HG03066 (cell line): ENCODE measurements around the gene VEGFA.
A peak's percentile ranks its signal among the peaks of the same experiment; 100 is the strongest.

Experiments used
- ATAC-seq: cut with Tn5 transposase; IDR thresholded peaks from one replicate; pipeline ENCODE4 v1.9.1; 2021; ENCODE audit warnings: low read depth; ENCODE audit not compliant: unreplicated experiment

Gene VEGFA

DNA sequence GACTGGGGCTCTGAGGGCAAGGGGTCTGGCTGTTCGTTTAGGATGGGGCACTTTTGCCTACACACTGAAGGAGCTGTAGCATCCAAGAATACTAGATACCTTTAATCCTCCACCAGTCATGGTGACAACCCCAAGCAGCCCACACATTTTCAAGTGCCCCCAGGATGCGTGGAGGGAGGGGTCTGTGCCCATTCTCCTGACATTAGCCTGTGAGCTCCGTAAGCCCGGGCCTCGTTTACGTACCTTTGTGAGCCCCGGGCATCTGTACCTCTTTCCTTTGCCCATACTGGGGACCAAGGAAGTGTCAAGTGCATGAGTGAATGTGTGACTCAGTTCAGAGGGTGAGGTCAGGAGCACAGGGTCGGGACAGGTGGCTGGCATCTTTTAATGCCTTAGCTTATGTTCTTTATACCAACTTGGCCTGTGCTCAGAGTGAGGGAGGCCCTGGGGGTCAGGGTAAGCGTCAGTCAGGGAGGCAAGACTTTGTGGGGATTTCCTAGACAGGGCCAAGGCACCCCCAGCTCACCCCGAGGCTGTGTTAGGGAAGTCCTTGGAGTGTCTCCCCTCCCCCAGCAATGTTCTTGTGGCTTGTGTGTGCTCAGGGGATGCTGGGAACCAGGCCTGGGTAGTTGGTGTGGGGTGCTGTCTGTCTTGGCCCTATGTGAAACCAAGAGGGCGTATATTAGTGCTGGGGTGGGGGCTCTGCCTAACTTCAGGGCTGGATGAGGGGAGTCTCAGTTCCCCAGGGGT is 12.9 kb downstream of the VEGFA start:
- ATAC-seq = no peak

DNA sequence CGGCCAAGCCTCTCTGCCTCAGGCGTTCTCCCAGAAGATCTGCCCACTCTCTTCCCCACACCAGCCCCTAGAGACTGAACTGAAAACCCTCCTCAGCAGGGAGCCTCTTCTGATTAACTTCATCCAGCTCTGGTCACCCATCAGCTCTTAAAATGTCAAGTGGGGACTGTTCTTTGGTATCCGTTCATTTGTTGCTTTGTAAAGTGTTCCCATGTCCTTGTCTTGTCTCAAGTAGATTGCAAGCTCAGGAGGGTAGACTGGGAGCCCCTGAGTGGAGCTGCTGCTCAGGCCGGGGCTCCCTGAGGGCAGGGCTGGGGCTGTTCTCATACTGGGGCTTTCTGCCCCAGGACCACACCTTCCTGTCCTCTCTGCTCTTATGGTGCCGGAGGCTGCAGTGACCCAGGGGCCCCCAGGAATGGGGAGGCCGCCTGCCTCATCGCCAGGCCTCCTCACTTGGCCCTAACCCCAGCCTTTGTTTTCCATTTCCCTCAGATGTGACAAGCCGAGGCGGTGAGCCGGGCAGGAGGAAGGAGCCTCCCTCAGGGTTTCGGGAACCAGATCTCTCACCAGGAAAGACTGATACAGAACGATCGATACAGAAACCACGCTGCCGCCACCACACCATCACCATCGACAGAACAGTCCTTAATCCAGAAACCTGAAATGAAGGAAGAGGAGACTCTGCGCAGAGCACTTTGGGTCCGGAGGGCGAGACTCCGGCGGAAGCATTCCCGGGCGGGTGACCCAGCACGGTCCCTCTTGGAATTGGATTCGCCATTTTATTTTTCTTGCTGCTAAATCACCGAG is 14.2 kb downstream of the VEGFA start:
- no peak for ATAC-seq

DNA sequence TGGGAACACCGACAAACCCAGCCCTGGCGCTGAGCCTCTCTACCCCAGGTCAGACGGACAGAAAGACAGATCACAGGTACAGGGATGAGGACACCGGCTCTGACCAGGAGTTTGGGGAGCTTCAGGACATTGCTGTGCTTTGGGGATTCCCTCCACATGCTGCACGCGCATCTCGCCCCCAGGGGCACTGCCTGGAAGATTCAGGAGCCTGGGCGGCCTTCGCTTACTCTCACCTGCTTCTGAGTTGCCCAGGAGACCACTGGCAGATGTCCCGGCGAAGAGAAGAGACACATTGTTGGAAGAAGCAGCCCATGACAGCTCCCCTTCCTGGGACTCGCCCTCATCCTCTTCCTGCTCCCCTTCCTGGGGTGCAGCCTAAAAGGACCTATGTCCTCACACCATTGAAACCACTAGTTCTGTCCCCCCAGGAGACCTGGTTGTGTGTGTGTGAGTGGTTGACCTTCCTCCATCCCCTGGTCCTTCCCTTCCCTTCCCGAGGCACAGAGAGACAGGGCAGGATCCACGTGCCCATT is 15.3 kb downstream of the VEGFA start:
- ATAC-seq = no peak

DNA sequence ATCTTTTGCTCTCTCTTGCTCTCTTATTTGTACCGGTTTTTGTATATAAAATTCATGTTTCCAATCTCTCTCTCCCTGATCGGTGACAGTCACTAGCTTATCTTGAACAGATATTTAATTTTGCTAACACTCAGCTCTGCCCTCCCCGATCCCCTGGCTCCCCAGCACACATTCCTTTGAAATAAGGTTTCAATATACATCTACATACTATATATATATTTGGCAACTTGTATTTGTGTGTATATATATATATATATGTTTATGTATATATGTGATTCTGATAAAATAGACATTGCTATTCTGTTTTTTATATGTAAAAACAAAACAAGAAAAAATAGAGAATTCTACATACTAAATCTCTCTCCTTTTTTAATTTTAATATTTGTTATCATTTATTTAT is 15.9 kb downstream of the VEGFA start:
- no peak for ATAC-seq

DNA sequence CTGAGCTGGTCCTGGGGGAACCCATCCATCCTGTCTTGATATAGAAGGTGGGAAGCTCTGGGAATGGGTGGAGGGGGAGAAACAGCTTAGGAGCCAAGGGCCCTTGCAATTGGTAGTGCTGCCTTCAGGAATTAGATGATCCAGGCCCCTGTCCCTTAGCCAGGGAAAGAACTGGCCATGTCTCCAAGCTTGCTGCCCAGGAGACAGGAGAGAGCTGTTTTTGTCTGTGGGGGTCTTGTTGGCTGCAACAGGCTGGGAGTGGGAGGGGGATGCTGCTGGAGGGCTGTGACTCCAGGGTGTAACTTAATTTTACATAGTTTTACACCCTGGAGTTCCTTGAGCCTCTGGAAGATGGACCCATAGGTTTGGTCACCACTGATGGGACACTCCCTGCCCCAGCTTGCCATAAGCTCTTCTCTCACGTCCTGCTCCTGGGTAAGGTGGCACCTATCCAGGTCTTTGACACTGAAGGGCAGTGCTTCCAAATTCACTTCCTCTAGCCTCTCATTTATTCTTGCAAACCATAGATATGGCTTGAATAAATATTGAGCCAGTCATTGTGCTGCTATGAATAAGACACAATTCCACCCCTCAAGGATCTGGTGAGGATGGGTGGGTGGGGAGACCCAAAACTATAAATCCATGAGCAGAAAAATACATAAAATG is 16.8 kb downstream of the VEGFA start:
- no peak for ATAC-seq

DNA sequence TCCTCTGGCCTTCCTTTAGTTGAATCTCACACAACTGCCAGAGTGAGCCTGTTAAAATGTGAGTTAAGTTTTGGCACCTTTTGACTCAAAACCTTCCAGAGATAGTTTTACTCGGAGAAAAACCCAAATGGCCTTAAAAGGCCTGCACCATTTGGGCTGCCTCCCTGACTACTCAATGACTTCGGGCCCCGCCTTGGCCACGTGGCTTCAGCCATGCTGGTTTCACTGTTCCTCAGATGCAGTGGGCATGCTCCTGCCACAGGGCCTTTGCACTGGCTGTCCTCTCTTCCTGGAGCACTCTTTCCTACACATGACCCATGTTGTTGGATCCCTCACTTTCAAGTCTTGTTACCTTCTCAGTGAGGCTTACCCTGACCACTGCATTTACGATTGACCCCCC is 18.3 kb downstream of the VEGFA start:
- no peak for ATAC-seq

DNA sequence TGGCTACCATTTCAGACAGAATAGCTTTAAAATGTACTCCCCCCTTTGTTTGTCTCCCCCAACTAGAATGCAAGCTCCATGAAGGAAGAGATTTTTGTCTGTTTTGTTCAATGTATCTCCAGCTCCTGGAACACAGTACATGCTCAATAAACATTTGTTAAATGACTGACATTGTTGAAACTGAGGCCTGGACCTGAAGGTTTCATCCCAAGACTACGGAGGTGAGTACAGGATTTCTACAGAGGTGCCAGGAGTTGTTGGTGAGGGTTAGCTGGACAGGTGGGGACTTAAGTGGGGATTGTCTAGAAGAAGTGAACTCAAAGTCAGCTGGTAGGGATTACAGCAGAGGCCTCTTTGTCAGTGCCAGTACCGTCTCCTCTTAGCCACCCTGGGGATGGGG is 19.4 kb downstream of the VEGFA start:
- no peak for ATAC-seq

DNA sequence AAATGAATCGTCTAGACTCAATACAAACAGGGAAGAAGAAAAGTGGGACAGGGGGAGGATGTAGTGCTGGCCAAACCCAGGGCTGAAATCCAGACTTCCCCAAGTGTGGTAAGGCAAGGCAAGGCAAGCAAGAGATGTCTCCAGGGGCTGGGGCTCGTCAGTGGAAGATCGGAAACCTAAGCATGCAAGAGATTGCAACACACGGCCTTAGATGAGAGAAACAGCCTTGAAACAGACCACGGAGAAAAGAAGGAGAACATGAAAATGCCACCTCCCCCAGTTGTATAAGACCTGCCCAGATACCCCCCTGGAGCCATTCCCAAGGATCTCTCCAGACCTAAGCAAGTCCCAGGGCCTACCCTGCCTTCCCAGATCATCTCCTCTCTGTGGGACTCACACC is 20.0 kb downstream of the VEGFA start:
- ATAC-seq = no peak

DNA sequence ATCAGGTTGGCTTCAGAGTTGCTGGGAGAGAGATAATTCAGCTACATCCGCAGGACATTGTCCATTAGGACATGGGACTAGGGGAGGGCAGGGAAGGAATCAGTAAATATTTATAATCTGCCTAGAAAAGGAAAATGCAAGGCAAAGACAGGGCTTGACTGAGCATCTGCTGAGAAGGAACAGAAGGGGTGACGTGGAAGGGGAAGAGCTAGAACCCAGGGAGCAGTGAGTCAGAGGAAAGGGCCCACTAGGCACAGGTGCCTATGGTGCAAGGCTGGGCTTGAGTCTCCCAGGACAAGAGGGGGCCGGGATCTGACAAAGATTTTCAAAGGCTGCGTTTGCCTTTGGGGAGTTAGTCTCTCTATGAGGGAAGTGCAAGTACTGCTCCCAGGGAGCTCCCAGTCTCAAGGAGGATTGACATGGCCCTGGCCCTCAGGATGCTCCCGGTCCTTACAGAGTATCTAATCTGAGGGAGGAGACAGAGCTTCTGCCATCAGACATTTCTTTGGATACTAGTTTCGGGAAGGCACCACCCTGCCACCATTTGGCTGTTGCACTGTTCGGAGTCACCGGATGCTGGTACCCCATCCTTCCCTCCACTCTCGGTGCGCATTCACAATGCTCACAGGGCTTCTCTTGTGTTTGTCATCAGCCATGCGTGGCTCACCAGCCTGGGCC is 21.9 kb downstream of the VEGFA start:
- no peak for ATAC-seq

DNA sequence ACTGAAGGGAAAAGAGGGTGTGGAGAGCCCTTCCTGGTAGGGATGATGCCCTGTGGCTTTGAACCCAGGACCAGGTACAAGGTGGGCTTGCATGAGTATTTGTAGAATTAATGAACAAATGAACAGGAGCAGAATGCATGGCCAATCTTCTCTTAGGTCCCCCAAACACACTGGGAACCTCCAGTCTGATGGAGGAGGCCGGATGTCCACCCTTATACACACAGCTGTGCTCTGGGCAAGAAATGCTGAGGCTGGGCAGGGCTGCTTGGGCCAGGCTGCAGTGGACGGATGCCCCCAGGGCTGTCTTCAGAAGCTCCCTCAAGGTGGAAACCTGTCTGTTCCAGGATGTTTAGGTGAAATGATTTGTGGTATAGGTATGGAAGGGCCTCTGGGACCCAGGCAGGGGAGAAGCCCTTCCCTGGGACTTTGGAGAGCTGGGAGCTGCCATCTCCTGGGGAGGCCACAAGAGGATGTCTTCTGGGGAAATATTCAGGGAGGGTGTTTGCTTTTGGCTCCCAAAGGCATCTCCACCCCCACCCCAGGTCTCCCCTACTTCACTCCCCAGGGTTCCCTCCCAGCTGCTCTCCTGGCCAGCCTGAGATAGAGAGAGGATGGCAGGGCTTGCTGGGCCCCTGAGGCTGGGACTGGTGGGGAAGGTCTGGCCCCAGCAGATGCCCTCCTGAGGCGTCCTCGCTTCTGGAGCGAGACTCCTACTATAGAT is 23.3 kb downstream of the VEGFA start:
- no peak for ATAC-seq

DNA sequence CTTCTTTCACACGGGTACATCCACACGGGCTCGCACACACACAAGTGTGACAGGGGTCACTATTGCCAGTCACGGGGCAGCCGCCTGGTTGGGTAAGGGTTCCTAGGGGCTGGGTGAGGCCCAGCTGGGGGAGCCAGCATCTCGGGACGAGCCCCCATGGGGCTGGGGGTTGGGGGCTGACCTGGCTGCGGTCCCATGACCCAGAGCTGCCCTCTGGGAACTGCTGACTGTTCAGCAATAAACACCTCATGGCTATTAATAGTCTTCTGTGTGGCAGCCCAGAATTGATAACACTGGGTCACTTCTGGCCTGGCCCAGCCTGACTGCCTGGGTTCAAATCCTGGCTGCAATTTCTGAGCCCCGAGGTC is 23.8 kb downstream of the VEGFA start:
- ATAC-seq = no peak

DNA sequence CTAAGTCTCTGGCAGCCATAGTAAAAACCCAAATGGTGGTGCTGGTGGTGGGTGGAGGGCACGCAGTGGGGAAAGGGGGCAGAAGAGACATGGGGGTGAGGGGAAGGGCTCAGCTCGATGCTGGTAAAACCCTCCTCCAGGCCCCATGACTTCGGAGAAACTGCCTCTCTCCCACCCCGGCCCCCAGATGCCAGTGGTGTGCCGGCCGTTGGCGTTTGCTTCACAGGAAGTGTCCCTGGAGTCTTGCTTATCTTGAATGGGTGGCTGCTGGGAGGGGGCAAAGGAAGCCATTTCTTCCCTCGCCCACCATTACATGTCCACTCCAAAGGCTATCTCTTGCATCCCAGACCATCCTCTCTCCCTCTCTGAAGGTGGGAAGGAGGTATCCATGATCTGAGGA is 25.4 kb downstream of the VEGFA start:
- no peak for ATAC-seq

DNA sequence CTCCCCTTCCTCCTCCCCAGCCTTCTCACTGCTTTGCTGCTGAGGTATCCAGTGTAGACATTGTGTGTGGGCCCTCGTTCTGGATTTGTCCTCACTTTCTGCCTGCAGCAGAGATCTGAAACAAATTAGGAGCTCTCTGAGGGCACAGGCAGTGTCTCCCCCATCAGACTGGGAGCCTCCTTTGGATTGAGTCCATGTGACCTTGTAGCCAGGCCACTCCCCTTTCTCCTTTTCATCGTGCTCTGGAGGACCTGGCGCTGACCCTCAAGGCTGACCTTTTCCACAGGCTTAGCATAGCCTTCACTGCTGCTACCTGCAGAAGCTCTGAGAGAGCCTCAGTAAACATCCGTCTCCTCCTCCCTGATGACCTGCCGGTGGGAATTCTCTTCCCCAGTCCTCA is 26.2 kb downstream of the VEGFA start:
- ATAC-seq = no peak

DNA sequence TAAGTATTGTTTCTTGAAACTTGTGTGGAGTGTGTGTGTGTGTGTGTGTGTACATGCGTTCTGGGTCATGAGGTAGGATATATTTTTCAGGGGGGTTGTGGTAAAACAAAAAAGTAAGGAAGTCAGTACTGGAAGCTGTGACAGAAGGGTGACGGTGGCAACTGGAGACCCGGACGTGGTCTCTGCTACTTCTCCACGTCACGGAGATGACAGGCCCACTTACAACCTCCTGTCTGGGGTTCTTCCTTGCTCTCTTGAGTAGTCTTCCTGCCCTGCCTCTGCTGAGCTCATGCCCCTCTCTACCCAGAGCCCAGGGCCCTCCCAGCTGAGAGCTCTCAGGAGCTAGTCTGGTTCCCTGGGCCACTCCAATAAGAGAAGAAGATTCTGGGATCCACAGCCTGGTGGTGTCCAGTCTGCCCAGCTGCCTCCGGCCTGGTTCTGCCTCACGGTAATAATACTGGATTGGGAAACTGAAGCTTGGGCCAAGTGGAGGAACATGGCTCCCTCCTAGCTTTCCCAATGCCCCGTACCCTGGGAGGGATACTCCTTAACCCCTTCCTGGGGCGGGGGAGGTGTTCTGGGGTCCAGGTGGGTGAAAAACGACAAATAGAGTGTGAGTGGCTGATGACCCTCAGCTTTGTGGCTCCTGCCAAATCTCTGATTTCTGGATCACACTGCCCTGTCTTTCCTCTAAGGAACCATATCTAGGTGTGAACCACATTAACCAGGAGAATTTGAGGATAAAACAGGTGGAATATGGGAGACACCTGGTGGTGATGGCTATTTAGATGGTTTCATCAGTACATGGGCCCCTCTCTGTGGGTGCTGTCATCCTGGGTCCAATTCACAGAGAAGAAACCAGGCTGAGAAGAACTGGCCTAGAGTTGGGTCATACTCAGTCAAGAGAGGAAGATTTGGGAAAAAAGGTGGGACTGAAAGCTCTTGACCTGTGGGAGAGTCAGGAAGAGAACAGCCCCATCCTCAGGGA is 27.2 kb downstream of the VEGFA start:
- ATAC-seq = no peak

DNA sequence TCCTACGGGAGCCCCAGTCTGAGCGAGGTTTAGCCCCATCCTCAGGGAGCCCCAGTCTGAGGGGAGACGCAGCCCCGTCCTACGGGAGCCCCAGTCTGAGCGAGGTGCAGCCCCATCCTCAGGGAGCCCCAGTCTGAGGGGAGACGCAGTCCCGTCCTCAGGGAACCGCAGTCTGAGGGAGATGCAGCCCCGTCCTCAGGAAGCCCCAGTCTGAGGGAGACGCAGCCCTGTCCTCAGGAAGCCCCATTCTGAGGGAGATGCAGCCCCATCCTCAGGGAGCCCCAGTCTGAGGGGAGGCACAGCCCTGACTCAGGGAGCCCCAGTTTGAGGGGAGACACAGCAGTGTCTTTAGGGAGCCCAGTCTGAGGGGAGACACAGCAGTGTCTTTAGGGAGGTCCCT is 27.9 kb downstream of the VEGFA start:
- ATAC-seq = no peak

DNA sequence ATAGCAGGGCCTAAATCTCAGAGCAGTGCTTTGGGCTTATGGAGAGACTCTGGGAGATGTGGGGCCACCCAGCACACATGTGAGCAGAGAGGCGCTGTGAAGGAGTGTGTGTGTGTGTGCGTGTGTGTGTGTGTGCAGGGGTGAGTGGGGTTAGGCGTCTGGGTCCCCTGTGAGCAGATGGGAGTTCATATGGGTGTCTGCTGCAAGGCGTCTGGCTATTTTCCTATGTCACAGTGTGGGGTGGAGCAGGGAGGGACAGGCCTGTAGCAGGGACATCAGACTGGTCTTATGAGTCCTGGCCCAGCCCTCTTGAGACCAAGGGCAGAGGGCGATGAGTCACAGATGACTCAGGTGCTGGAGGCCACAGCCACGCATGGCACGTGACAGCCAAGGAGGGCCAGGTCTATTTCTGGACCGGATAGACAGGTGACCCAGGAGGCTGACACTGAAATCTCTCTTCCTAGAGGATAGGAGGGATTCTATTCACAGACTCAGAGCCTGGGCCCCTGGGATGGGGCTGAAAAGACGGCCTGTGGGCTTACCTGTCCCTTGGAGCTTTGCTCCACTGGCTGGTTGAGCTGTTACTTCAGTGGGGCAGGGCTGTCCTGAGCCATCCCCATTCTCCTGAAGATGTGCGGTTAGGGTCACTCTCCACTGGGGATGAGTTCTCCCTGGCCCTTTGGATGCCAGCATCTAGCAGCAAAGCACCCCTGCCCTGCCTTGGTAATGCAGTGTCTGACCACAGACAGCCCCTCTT is 28.9 kb downstream of the VEGFA start:
- ATAC-seq = peak; percentile 62

DNA sequence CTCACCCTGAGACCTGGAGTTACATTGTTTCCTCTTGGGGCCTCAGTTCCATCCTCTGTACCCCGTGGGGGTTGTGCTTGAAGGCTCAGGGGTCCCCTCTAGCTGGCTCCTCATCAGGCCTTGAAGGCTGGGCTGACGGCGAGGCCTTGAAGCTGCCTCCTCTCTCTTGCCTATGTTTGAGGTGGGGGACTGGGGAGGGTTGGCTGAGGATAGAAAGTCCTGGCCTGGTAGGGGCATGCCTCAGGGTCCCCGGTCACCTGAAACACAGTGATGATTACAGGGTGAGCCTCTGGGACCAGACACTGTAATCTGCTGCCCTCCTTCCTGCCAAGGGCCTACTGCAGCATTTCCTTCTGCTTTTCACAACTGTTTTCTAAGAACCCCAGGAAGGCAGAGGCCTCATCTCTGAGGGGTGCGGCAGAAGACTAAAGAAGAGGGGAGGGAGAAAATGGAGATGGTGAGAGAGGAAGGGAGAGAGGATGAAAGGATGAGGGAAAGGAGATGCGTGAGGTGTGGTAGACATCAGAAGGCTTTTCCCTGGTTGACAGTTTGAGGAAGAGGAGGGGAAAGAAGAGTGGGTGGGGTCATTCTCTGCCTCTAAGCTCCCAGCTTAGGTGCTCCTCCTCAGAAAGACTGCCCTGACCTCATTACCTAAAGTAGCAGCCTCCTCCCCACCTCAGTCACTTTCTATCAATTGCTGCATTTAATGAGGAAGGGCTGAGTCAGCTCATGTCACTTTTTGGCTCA is 29.7 kb downstream of the VEGFA start:
- ATAC-seq = no peak

DNA sequence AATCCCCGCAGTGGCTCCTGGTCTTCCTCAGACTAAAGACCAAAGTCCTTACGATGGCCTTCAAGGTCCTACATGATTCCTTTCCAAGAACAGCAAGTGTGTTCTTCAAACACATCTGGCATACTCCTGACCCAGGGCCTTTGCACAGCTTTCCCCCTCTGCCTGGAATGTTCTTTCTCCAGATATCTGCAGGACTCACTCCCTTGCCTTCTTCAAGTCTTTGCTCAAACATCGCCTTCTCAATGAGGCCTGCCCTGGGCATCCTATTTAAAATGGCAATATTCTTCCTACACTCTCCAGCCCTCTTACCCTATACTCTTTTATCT is 30.2 kb downstream of the VEGFA start:
- ATAC-seq = no peak
